ENCODE results near the gene ATP8A2. TPM values are rescaled to one million over a fixed set of nuclear protein-coding genes. Genes with fewer than 3 reads are reported as not detected.
A peak's percentile ranks its signal among the peaks of the same experiment; 100 is the strongest.

ATP8A2 gene
- total RNA-seq, 1 donor from 2014 or later, result 39.1 TPM

DNA sequence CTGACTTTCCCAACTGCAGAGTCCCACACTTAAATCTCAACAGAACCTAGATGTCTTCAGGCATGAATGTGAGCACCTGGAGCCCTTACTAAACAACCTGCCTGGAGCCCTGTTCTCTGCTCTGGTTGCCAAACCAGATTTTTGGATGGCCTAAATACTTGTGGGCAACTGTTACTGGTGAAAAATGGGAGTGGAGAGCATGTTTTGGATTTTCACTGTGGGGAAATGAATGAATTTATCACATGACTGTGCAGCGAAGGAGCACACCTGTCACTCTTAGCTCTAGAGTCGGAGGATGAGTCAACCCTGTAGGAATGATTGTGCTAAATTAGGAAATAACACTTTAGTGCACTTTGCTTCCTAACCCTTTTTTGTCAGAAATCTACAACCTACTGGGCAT is 649.7 kb downstream of the ATP8A2 start:
- Mint-ChIP-seq H3K27ac (no peak overlapping the region), H3K36me3 (peaks cover 8% of the 10 kb centered on the region), H3K27me3 (ENCODE audit: low read depth) (no peaks in the 10 kb centered on the region), H3K4me1 (peaks cover 66% of the 10 kb centered on the region), H3K4me3 (no peak overlapping the region), H3K9me3 (no peaks in the 10 kb centered on the region)
- TF ChIP-seq, protein P1, sequence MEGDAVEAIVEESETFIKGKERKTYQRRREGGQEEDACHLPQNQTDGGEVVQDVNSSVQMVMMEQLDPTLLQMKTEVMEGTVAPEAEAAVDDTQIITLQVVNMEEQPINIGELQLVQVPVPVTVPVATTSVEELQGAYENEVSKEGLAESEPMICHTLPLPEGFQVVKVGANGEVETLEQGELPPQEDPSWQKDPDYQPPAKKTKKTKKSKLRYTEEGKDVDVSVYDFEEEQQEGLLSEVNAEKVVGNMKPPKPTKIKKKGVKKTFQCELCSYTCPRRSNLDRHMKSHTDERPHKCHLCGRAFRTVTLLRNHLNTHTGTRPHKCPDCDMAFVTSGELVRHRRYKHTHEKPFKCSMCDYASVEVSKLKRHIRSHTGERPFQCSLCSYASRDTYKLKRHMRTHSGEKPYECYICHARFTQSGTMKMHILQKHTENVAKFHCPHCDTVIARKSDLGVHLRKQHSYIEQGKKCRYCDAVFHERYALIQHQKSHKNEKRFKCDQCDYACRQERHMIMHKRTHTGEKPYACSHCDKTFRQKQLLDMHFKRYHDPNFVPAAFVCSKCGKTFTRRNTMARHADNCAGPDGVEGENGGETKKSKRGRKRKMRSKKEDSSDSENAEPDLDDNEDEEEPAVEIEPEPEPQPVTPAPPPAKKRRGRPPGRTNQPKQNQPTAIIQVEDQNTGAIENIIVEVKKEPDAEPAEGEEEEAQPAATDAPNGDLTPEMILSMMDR (IDR thresholded peaks at IDR 0.05; ENCODE audit: unreplicated experiment), result no peak
- DNase-seq (ENCODE audit: low spot score in 2 of 2, unreplicated experiment in 2 of 2), result no peak

DNA sequence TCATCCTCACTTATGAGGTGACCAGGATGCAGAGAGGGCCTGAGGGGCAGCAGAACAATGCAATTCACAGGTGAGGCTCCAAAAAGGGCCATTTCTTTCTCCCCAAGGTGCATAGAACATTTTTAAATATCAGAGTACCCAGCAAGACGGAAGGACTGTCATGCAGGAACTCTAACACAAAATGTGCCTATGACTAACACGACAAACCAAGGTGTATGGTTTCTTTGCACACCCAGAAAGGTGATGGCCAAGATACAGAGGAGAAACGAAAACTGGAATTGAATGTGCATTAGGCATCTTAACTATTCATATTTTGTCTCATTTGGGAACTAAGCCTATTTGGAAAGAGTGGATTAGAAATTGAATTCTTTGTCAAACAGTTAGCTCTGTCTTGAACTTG is 650.2 kb downstream of the ATP8A2 start:
- H3K36me3 Mint-ChIP-seq, result peaks cover 8% of the 10 kb centered on the region
- peaks cover 66% of the 10 kb centered on the region for H3K4me1 Mint-ChIP-seq
- H3K27me3 Mint-ChIP-seq (ENCODE audit: low read depth), result no peaks in the 10 kb centered on the region
- DNase-seq (ENCODE audit: low spot score in 2 of 2, unreplicated experiment in 2 of 2), result no peak
- no peak overlapping the region for H3K27ac Mint-ChIP-seq
- H3K9me3 Mint-ChIP-seq, result no peaks in the 10 kb centered on the region
- no peak overlapping the region for H3K4me3 Mint-ChIP-seq
- TF ChIP-seq, protein P1 (IDR thresholded peaks at IDR 0.05; ENCODE audit: unreplicated experiment), result no peak

- H3K27me3 Mint-ChIP-seq (ENCODE audit: low read depth), result no peaks in the 10 kb centered on the region
- no peak for DNase-seq (ENCODE audit: low spot score in 2 of 2, unreplicated experiment in 2 of 2)
- H3K27ac Mint-ChIP-seq, result no peak overlapping the region
- no peak overlapping the region for H3K4me3 Mint-ChIP-seq
- H3K36me3 Mint-ChIP-seq, result peaks cover 8% of the 10 kb centered on the region
- peaks cover 65% of the 10 kb centered on the region for H3K4me1 Mint-ChIP-seq
- no peaks in the 10 kb centered on the region for H3K9me3 Mint-ChIP-seq
- TF ChIP-seq, protein P1 (IDR thresholded peaks at IDR 0.05; ENCODE audit: unreplicated experiment), result no peak
Measured at GRCh38 chr13:26022538-26023292, 650.9 kb downstream of the ATP8A2 start.

DNA sequence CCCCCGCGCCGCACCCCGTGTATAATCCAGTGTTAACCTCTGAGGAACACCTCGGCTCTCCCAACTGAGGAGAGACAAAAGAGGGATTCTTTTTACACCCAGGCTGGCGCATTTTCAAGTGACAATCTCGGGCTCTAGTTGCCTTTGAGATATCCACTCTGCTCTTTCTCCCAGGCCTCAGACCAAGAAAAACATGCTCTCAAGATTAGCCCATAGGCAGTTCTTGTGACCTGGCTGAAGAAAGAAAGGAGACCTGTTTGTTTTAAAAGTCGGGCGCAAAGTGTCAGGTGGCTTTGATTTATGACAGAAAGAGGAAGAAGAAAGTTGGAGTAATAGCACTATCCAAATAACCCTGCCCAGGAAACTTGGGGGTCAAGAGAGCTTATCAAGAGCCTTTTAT is 652.8 kb downstream of the ATP8A2 start:
- H3K27me3 Mint-ChIP-seq (ENCODE audit: low read depth), result no peaks in the 10 kb centered on the region
- H3K4me1 Mint-ChIP-seq, result peaks cover 57% of the 10 kb centered on the region
- H3K9me3 Mint-ChIP-seq, result no peaks in the 10 kb centered on the region
- peaks cover 8% of the 10 kb centered on the region for H3K36me3 Mint-ChIP-seq
- no peak for DNase-seq (ENCODE audit: low spot score in 2 of 2, unreplicated experiment in 2 of 2)
- TF ChIP-seq, protein P1 (IDR thresholded peaks at IDR 0.05; ENCODE audit: unreplicated experiment), result no peak
- H3K27ac Mint-ChIP-seq, result peak overlapping the region; percentile 41
- no peak overlapping the region for H3K4me3 Mint-ChIP-seq

GRCh38 chr13:26025196-26025595 is 653.4 kb downstream of the ATP8A2 start:
- TF ChIP-seq, protein P1 (IDR thresholded peaks at IDR 0.05; ENCODE audit: unreplicated experiment), result no peak
- no peaks in the 10 kb centered on the region for H3K9me3 Mint-ChIP-seq

More at GRCh38 chr13:26025196-26025595, 653.4 kb downstream of the ATP8A2 start:
- no peak overlapping the region for H3K4me3 Mint-ChIP-seq
- no peak overlapping the region for H3K27ac Mint-ChIP-seq
- peaks cover 8% of the 10 kb centered on the region for H3K36me3 Mint-ChIP-seq
- no peak for DNase-seq (ENCODE audit: low spot score in 2 of 2, unreplicated experiment in 2 of 2)
- H3K4me1 Mint-ChIP-seq, result peaks cover 51% of the 10 kb centered on the region
- H3K27me3 Mint-ChIP-seq (ENCODE audit: low read depth), result no peaks in the 10 kb centered on the region

All from mesothelial cell of epicardium (in vitro differentiated cells).